Stimulated activated CD4-positive, alpha-beta T cell treated with anti-CD3 and anti-CD28 coated beads, TNF-alpha, amount 100 ng/mL, for 24 hours (primary cell): ENCODE results near the gene UBE3C.
"Not testable (repeated sequence)": the region's sequence is repeated elsewhere in the genome, so short reads cannot be mapped to it uniquely, and the experiment has no call there.

ENCODE experiments used
- DNase-seq, 3 experiments: peaks; one replicate each; pipeline ENCODE4 v3.0.0-alpha.2; 2020; ENCODE audit warnings: low read depth in 3 of 3

The UBE3C gene

GRCh38 chr7:157271315-157271990 is 132.7 kb downstream of the UBE3C start:
- no peak for DNase-seq

DNA sequence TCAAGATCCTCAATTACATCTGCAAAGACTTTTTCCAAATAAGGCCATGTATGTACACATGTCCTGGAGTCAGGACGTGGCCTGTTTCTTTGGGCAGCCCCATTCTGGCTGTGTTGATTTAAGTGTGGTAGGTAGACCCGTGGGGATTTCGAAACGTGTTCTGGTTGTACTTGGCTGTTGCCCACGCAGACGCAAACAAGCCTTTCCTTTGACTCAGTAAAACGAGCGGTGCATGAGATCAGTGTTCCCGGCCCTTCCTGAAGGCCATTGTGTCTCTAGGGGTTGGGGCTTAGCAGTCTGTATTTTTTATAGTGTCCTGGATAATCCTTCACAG is 133.2 kb downstream of the UBE3C start:
- DNase-seq: no peak

DNA sequence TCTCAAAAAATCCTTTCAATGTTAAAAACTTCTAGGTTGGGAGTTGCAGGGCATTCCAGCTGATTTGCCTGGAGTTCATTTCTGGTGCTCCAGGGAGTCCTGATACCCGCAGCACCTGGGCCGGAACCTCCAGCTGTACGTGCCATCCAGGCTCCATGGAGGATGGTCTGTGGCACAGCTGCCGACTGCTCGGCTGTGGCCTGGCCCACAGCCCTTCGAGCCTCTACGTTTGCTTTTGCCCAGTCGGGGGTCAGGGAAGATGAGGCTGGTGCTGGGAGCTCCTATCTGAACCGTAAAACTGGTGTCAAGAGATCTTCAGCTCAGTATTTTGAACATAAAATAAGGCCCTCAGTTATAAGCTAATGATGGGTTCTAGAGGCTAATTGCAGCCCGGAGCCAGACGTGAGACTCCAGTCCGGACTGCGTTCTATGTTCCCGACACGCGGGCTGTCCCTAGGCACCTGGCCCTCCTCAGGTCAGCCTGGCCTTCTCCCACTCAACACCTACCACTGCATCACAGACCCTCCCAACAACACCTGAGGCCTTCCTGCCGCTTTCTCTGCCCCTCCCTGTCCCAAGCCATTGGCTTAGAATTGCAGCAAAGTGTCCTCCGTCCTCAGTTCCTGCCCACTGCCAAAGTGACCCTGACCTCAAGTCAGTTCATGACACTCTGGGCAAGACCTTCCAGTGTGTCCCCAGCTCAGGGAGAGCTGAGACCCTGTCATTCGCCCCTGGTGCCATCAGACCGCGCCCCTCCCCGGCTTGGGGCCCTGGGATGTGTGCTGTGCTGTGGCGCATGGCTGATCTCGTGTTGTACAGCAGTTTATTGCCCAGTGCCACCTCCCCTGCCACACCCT is 133.9 kb downstream of the UBE3C start:
- DNase-seq: no peak

DNA sequence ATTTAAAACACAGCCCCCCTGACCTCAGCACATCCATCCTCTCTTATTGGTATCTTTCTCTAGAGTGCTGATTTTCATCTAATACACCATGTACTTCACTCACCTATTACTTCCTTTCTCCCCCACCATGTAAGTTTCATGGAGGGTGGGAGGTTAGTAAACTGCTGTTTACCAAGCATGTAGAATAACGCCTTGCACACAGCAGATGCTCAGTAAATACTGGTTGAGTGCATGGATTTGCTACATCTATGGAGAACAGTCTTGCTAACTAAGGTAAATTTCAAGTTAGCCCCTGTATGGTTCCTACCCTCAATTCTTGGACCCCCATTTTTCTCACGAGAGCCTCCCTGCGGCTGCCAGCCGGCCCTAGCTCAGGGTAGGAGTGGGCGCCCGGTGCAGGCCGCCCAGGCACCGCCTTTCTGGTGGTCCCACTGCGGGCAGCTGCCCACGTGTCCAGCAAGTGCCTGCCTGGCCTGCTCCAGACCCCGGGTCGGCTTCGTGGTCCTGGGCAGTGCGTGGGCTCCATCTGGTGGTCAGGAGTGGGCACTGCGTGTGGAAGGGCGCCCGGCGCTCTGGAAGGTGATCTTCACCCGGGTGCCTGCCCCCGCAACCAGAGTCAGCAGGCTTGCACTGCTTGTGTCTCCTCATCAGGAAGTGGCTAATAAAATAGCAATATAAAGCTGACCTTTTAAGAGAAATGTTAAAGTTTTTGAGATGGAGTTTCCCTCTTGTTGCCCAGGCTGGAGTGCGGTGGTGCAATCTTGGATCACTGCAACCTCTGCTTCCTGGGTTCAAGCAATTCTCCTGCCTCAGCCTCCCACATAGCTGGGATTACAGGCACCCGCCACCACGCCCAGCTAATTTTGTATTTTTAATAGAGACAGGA is 134.7 kb downstream of the UBE3C start:
- DNase-seq: peak; percentile 28 to 54 (median 31)

DNA sequence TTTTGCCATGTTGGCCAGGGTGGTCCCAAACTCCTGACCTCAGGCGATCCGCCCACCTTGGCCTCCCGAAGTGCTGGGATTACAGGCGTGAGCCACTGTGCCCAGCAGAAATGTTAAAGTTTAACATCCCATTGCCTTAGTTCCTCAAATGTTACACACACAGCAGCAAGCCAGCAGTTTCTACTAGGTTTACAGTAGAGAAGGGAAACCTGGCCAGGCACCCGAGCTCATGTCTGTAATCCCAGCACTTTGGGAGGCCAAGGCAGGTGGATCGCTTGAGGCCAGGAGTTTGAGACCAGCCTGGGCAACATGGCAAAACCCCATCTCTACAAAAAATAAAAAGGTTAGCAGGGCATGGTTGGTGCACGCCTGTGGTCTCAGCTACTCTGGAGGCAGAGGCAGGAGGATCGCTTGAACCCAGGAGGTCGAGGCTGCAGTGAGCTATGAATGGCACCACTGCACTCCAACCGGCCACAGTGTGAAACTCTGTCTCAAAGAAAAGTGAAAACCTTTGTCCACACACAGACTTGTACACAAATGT is 135.4 kb downstream of the UBE3C start:
- not testable (repeated sequence) for DNase-seq

- no peak for DNase-seq
Measured at GRCh38 chr7:157274991-157275427, 136.3 kb downstream of the UBE3C start.

DNA sequence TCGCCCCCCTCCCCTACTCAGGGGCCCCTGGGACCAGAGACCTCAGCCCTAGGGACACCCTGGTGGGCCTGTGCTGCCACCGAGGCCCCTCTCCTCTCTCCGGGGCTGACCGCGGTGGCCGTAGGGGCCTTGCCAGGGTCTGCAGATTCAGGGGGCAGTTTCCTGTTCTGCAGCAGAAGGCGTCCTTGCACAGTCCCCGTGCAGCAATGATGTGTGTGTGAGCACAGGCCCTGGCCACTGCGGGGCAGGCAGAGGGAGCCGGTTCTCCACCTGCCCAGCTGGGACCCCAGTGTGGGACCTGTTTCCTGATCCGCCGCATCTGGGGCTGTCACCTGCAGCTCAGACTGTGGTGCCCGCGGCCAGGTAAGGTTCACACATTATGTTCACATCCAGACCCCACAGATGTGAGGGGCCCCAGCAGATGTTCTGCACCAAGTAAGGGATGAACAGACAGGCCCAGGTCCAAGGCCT is 137.4 kb downstream of the UBE3C start:
- no peak for DNase-seq

GRCh38 chr7:157276731-157277562 is 138.2 kb downstream of the UBE3C start:
- DNase-seq: no peak

DNA sequence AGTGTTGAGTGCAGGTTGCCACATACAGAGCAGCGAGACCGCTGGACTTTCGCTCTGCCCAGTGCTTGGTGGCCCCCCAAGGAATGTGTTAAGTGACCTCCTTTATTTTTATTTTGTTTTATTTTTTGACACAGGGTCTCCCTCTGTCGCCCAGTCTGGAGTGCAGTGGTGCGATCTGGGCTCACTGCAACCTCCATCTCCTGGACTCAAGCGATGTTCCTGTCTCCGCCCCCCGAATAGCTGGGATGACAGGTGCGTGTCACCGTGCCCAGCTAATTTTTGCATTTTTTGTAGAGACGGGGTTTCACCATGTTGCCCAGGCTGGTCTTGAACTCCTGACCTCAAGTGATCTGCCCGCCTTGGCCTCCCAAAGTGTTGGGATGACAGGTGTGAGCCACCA is 138.8 kb downstream of the UBE3C start:
- DNase-seq: not testable (repeated sequence)

- no peak for DNase-seq
Measured at GRCh38 chr7:157278167-157278790, 139.6 kb downstream of the UBE3C start.

DNA sequence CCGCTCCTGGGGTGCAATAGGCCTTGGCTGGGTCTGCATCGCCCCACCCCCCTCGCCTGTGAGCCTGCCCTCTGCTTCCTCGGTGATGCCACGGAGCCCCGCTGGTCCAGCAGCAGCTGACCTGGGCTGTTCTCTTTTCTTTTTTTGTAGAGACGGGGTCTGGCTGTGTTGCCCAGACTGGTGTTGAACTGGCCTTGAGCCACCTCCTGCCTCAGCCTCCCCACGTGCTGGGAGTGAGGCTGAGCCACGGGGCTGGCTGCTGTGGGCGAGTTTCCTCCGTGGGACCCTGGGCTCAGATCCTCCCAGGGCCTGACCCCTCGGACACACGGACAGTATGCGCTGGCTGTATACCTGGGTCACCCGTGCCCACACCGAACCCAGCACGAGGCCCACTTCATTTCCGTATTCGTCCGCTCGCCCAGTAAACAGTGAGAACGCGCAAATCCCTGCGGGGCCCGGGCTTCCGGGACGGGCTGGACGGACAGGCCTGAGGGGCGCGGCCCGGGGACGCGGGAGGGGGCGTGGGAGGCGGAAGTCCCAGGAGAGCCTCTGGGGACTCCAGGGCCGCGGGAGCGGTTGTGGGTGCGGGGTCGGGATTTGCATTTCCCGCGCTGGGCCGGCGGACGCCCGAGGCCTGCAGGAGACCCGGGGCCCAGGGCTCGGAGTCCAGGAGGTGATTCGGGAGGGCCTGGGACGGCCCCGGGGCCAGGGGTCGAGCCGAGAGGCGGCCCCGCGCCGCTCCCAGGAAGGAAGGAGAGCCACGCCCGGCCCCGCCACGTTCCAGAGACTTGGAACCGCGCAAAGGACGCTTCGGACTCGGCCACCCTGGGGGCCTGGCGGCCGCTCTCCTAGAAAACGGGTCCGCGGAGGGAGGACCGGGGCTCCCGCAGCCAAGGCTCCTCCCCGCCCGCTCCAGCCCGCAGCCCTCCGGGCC is 140.3 kb downstream of the UBE3C start:
- no peak for DNase-seq

- no peak for DNase-seq
Measured at GRCh38 chr7:157279741-157280215, 141.1 kb downstream of the UBE3C start.

- no peak for DNase-seq
Measured at GRCh38 chr7:157280216-157280841, 141.6 kb downstream of the UBE3C start.

GRCh38 chr7:157281221-157281998 is 142.7 kb downstream of the UBE3C start:
- no peak for DNase-seq

- no peak for DNase-seq
Measured at GRCh38 chr7:157282141-157282801, 143.5 kb downstream of the UBE3C start.

- DNase-seq: no peak
Measured at GRCh38 chr7:157284229-157285014, 145.7 kb downstream of the UBE3C start.
